Ishikawa (cell line): ENCODE results near the gene GSG1L2.

Experiments
- CEBPB ChIP-seq: IDR thresholded peaks from 2 replicates; pipeline ENCODE4 v1.6.1; 2012
- CREB1 ChIP-seq: IDR thresholded peaks from 2 replicates; pipeline ENCODE4 v1.6.1; 2012; ENCODE audit warnings: low read depth
- EGR1 ChIP-seq: IDR thresholded peaks from 2 replicates; pipeline ENCODE4 v1.6.1; 2012
- EP300 ChIP-seq: IDR thresholded peaks from 2 replicates; pipeline ENCODE4 v1.6.1; 2012; ENCODE audit warnings: borderline replicate concordance
- FOXM1 ChIP-seq: IDR thresholded peaks from 2 replicates; pipeline ENCODE4 v1.6.1; 2012; ENCODE audit warnings: low read depth, borderline replicate concordance
- MAX ChIP-seq: IDR thresholded peaks from 2 replicates; pipeline ENCODE4 v1.6.1; 2012
- NFIC ChIP-seq: IDR thresholded peaks from 2 replicates; pipeline ENCODE4 v1.6.1; 2012
- RAD21 ChIP-seq: IDR thresholded peaks from 2 replicates; pipeline ENCODE4 v1.6.1; 2012; ENCODE audit warnings: low read depth
- REST ChIP-seq: IDR thresholded peaks from 2 replicates; pipeline ENCODE4 v1.6.1; 2012; ENCODE audit warnings: low read depth, mild to moderate bottlenecking
- TAF1 ChIP-seq: IDR thresholded peaks from 2 replicates; pipeline ENCODE4 v1.6.1; 2012; ENCODE audit warnings: low read depth, mild to moderate bottlenecking
- TCF12 ChIP-seq: IDR thresholded peaks from 2 replicates; pipeline ENCODE4 v1.6.1; 2012; ENCODE audit warnings: low read depth
- TEAD4 ChIP-seq: IDR thresholded peaks from 2 replicates; pipeline ENCODE4 v1.6.1; 2012
- USF1 ChIP-seq: IDR thresholded peaks from 2 replicates; pipeline ENCODE4 v1.6.1; 2012
- YY1 ChIP-seq: IDR thresholded peaks from 2 replicates; pipeline ENCODE4 v1.6.1; 2012; ENCODE audit warnings: low read depth
- ZBTB7A ChIP-seq: IDR thresholded peaks from 2 replicates; pipeline ENCODE4 v1.6.1; 2012; ENCODE audit warnings: low read depth

The GSG1L2 gene

GRCh38 chr17:9771465-9771864 is 50.4 kb downstream of the GSG1L2 start:
- TF ChIP-seq TAF1, result no peak
- TF ChIP-seq ZBTB7A, result no peak
- no peak for TF ChIP-seq CEBPB
- TF ChIP-seq FOXM1, result no peak
- TF ChIP-seq REST, result no peak
- TF ChIP-seq MAX, result no peak
- TF ChIP-seq USF1, result no peak
- no peak for TF ChIP-seq NFIC
- no peak for TF ChIP-seq CREB1

GRCh38 chr17:9769036-9769695 is 52.7 kb downstream of the GSG1L2 start:
- no peak for TF ChIP-seq NFIC
- TF ChIP-seq ZBTB7A, result no peak

GRCh38 chr17:9768381-9768934 is 53.4 kb downstream of the GSG1L2 start:
- TF ChIP-seq CEBPB, result no peak
- TF ChIP-seq RAD21, result peak; percentile 35

- TF ChIP-seq TAF1 (no peak), TCF12 (no peak), YY1 (no peak), USF1 (no peak), TEAD4 (no peak)
Observed at GRCh38 chr17:9767432-9767991, 54.4 kb downstream of the GSG1L2 start.

GRCh38 chr17:9766970-9767369 is 54.9 kb downstream of the GSG1L2 start:
- no peak for TF ChIP-seq RAD21
- no peak for TF ChIP-seq FOXM1
- TF ChIP-seq TAF1, result no peak
- no peak for TF ChIP-seq MAX
- no peak for TF ChIP-seq CEBPB
- TF ChIP-seq NFIC, result no peak
- no peak for TF ChIP-seq EP300
- no peak for TF ChIP-seq YY1
- no peak for TF ChIP-seq TEAD4
- TF ChIP-seq REST, result no peak
- no peak for TF ChIP-seq CREB1
- no peak for TF ChIP-seq EGR1
- no peak for TF ChIP-seq ZBTB7A
- no peak for TF ChIP-seq TCF12
- no peak for TF ChIP-seq USF1

GRCh38 chr17:9765322-9765721 is 56.6 kb downstream of the GSG1L2 start:
- TF ChIP-seq FOXM1, result no peak
- no peak for TF ChIP-seq CEBPB
- no peak for TF ChIP-seq USF1
- no peak for TF ChIP-seq ZBTB7A
- no peak for TF ChIP-seq NFIC
- TF ChIP-seq REST, result no peak
- TF ChIP-seq RAD21, result no peak
- TF ChIP-seq EP300, result no peak
- no peak for TF ChIP-seq TEAD4
